Anterior cingulate cortex (tissue), 58 donors: ENCODE results near the gene PML.
"Not testable (repeated sequence)": the region's sequence is repeated elsewhere in the genome, so short reads cannot be mapped to it uniquely, and the experiment has no call there.

Source experiments
- DNase-seq, 58 donors: peaks; one replicate each; lab custom pipeline; 2025; lab: John Stamatoyannopoulos, UW

Gene PML

GRCh38 chr15:73956743-73957135 is 37.8 kb upstream of the PML start:
- DNase-seq: no peak

- DNase-seq: no peak
These were observed 37.2 kb upstream of the PML start for GRCh38 chr15:73957276-73957675.

- no peak for DNase-seq
These were observed 36.7 kb upstream of the PML start for GRCh38 chr15:73957785-73958184.

GRCh38 chr15:73959012-73959581 is 35.4 kb upstream of the PML start:
- DNase-seq: no peak

GRCh38 chr15:73959801-73960200 is 34.7 kb upstream of the PML start:
- DNase-seq: no peak

- not testable (repeated sequence) for DNase-seq
These were observed 33.9 kb upstream of the PML start for GRCh38 chr15:73960472-73961070.

GRCh38 chr15:73962433-73962832 is 32.1 kb upstream of the PML start:
- DNase-seq: no peak

- DNase-seq: peak in 44 of 58 donors; percentile 7 to 73 (median 34)
These were observed 29.8 kb upstream of the PML start for GRCh38 chr15:73964736-73965093.

- no peak for DNase-seq
These were observed 29.3 kb upstream of the PML start for GRCh38 chr15:73965094-73965757.

- no peak for DNase-seq
These were observed 28.8 kb upstream of the PML start for GRCh38 chr15:73965758-73966113.

GRCh38 chr15:73968461-73968860 is 26.1 kb upstream of the PML start:
- no peak for DNase-seq

GRCh38 chr15:73969151-73969759 is 25.3 kb upstream of the PML start:
- DNase-seq: no peak

GRCh38 chr15:73972984-73973682 is 21.4 kb upstream of the PML start:
- peak in 54 of 58 donors; percentile 14 to 83 (median 58) for DNase-seq

- DNase-seq: not testable (repeated sequence)
These were observed 20.8 kb upstream of the PML start for GRCh38 chr15:73973683-73974200.

- DNase-seq: not testable (repeated sequence)
These were observed 18.9 kb upstream of the PML start for GRCh38 chr15:73975440-73976125.

- DNase-seq: no peak
These were observed 15.6 kb upstream of the PML start for GRCh38 chr15:73978896-73979295.

GRCh38 chr15:73979636-73980035 is 14.9 kb upstream of the PML start:
- no peak for DNase-seq

- DNase-seq: no peak
These were observed 12.7 kb upstream of the PML start for GRCh38 chr15:73981761-73982221.

- DNase-seq: peak in 43 of 58 donors; percentile 26 to 82 (median 54)
These were observed 12.1 kb upstream of the PML start for GRCh38 chr15:73982222-73982962.
